Transverse colon (tissue), 4 donors: ENCODE data around the gene SENP2.

Source experiments
- CTCF ChIP-seq, 5 experiments: fragments of 200-600 bp in 3 of 5; fragments of 450-650 bp in 2 of 5; sonication (generic) in 3 of 5; IDR thresholded peaks; 1 replicate in 2 of 5; 2 replicates in 3 of 5; pipeline ENCODE4 v1.5.1; 2016 to 2017; ENCODE audit warnings: antibody characterized with exemption in 5 of 5, inconsistent platforms in 3 of 5, mild to moderate bottlenecking in 2 of 5, moderate library complexity in 1 of 5
- EP300 ChIP-seq: sonication (generic); formaldehyde crosslinking; IDR thresholded peaks from one replicate; pipeline ENCODE4 v1.6.1; 2017; ENCODE audit warnings: antibody characterized with exemption, low read depth
- POLR2A ChIP-seq: fragments of 450-650 bp; IDR thresholded peaks from one replicate; pipeline ENCODE4 v1.6.1; 2016; ENCODE audit warnings: antibody characterized with exemption, mild to moderate bottlenecking, moderate library complexity
- POLR2AphosphoS5 ChIP-seq, 3 donors: sonication (generic); formaldehyde crosslinking; IDR thresholded peaks; one replicate each; pipeline ENCODE4 v1.6.1; 2016; ENCODE audit warnings: antibody characterized with exemption in 3 of 3

DNA sequence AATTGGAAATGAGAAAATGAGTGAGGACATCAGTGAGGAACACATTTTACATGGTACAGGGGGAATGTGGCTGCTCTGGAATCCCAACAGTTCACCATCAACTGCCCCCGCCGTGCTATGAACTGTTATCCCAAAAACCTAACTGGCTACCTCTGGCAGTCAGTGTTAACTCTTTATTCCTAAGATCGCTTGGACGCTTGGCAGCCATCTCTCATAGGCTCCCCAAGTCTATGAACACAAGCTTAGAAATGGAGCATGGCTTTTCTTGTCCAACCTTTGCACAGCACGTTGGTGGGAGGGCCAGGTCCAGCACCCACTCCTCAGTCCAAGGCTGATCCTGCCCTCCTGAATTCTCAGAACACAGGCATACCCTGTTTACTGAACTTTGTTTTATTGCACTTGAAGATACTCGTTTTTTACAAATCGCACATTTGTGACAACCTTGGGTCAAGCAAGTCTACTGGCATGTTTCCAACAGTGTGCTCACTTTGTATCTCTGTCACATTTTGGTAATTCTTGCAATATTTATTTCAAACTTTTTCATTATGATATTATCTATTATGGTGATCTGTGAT lies 53.6 kb downstream of the SENP2 start:
- TF ChIP-seq POLR2A (no peak), CTCF (IDR thresholded peaks at IDR 0.05) (no peak), EP300 (no peak), POLR2AphosphoS5 (IDR thresholded peaks at IDR 0.05) (no peak)
